ENCODE results near the gene PNISR.

DNA sequence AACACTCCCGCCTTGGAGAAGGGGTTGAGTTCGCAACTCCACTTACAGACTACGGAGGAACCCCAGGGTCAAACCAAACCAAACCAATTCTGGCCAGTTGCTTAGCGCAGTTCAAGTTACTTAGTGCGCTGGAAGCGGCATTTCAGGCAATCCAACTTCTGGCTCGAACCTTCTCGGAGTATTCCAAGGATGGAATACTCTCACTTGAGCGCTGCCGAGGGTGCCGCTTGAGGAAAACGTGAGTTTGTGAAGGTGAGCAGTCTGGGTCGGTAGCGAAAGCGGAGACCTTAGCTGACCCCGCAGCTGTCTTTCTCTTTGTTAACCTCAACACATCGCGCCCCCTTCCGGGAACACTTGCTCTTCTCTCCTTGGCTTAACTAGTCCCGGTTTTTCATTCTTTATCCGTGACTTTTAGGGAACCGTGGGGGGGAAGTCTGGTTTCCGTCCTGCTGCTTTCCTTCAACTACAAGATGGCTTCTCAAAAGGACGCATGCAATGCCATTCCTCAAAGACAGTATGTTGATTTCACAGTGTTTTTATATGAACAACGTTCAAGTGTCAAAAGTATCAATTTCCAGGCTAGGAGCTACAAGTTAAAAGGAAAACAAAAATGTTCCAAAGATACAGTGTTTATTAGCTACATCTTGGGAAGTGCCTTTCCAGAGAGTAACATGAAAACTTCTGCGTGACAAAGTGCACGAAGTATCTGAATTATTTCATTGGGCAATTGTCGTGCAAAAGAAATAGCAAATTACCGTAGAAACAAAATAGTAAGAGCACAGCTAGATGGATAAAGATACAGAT, 741 bp upstream of the PNISR start:
- no peak for TF ChIP-seq POLR2A (IDR thresholded peaks at IDR 0.05)
- TF ChIP-seq, protein P1, sequence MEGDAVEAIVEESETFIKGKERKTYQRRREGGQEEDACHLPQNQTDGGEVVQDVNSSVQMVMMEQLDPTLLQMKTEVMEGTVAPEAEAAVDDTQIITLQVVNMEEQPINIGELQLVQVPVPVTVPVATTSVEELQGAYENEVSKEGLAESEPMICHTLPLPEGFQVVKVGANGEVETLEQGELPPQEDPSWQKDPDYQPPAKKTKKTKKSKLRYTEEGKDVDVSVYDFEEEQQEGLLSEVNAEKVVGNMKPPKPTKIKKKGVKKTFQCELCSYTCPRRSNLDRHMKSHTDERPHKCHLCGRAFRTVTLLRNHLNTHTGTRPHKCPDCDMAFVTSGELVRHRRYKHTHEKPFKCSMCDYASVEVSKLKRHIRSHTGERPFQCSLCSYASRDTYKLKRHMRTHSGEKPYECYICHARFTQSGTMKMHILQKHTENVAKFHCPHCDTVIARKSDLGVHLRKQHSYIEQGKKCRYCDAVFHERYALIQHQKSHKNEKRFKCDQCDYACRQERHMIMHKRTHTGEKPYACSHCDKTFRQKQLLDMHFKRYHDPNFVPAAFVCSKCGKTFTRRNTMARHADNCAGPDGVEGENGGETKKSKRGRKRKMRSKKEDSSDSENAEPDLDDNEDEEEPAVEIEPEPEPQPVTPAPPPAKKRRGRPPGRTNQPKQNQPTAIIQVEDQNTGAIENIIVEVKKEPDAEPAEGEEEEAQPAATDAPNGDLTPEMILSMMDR (IDR thresholded peaks at IDR 0.05): no peak

Data from lower leg skin (tissue), 3 donors.